K562 (cell line): ENCODE results near the gene FAF2. TPM values are rescaled to one million over a fixed set of nuclear protein-coding genes. Genes with fewer than 3 reads are reported as not detected.

Experiments
- ATF1 ChIP-seq, 2 experiments: fragments of 450-650 bp in 1 of 2; IDR thresholded peaks; 2 replicates each; pipeline ENCODE4 v1.6.1; 2016; ENCODE audit warnings: missing compliant biosample characterization in 1 of 2, missing genetic modification characterization in 1 of 2
- ATF6 ChIP-seq: sonication (generic); formaldehyde crosslinking; IDR thresholded peaks from 2 replicates; pipeline ENCODE4 v1.4.0; 2020; ENCODE audit warnings: mild to moderate bottlenecking, missing genetic modification reagents
- CTCF ChIP-seq, 3 experiments: IDR thresholded peaks in 2 of 3; conservative IDR thresholded peaks in 1 of 3; 2 replicates each; pipeline ENCODE4 v1.5.1; 2011 to 2012; ENCODE audit warnings: low read length in 3 of 3, mild to moderate bottlenecking in 3 of 3, control low read depth in 2 of 3, improper control_type of control experiment in 1 of 3, inconsistent platforms in 1 of 3, low read depth in 1 of 3, mixed read lengths in 1 of 3, moderate library complexity in 1 of 3; ENCODE audit not compliant: insufficient read depth in 2 of 3
- ELK1 ChIP-seq: sonication (generic); formaldehyde crosslinking; IDR thresholded peaks from 2 replicates; pipeline ENCODE4 v1.8.1; 2022; ENCODE audit warnings: missing genetic modification reagents
- FOXA3 ChIP-seq, 2 experiments: fragments of 450-650 bp in 1 of 2; sonication (generic) in 1 of 2; formaldehyde crosslinking; IDR thresholded peaks in 1 of 2; conservative IDR thresholded peaks in 1 of 2; 2 replicates each; pipeline versions ENCODE4 v1.4.0 to v1.8.0; 2020 to 2022; ENCODE audit warnings: mild to moderate bottlenecking in 2 of 2, missing genetic modification reagents in 1 of 2
- HNRNPLL ChIP-seq: fragments of 200-400 bp; formaldehyde crosslinking; IDR thresholded peaks from 2 replicates; pipeline ENCODE4 v1.6.1; 2017; ENCODE audit warnings: low read length, low read depth, mild to moderate bottlenecking; ENCODE audit not compliant: poor library complexity, severe bottlenecking
- ID3 ChIP-seq, 2 experiments: fragments of 250-450 bp in 1 of 2; fragments of 450-650 bp in 1 of 2; sonication (Bioruptor Pico) in 1 of 2; IDR thresholded peaks; 2 replicates each; pipeline versions ENCODE4 v1.6.1 to v1.8.0; 2016 to 2021; ENCODE audit warnings: mild to moderate bottlenecking in 2 of 2, moderate library complexity in 2 of 2, missing compliant biosample characterization in 1 of 2, missing genetic modification characterization in 1 of 2
- KHSRP ChIP-seq: fragments of 450-650 bp; IDR thresholded peaks from 2 replicates; pipeline ENCODE4 v1.6.1; 2017
- NCOA2 ChIP-seq, 2 experiments: fragments of 450-650 bp; IDR thresholded peaks; 2 replicates each; pipeline ENCODE4 v1.6.1; 2018; ENCODE audit warnings: mild to moderate bottlenecking in 2 of 2, moderate library complexity in 1 of 2; ENCODE audit not compliant: partially characterized antibody in 2 of 2
- POLR2B ChIP-seq: fragments of 450-650 bp; IDR thresholded peaks from 2 replicates; pipeline ENCODE4 v1.6.1; 2018; ENCODE audit warnings: low read depth; ENCODE audit not compliant: partially characterized antibody
- RFX5 ChIP-seq: IDR thresholded peaks from 2 replicates; pipeline ENCODE4 v1.6.1; 2011; ENCODE audit warnings: low read depth, mild to moderate bottlenecking, improper control_type of control experiment, low read length
- TBP ChIP-seq: optimal IDR thresholded peaks from 2 replicates; pipeline ENCODE3; 2011; ENCODE audit warnings: low read depth, low read length, improper control_type of control experiment
- TEAD2 ChIP-seq: fragments of 450-650 bp; IDR thresholded peaks from 2 replicates; pipeline ENCODE4 v1.6.1; 2016; ENCODE audit warnings: missing genetic modification characterization, control low read depth, missing compliant biosample characterization
- ZBTB11 ChIP-seq, 3 experiments: fragments of 200-800 bp in 1 of 3; fragments of 250-450 bp in 1 of 3; fragments of 450-650 bp in 1 of 3; sonication (Bioruptor Pico) in 1 of 3; sonication (Bioruptor generic) in 1 of 3; formaldehyde crosslinking in 1 of 3; IDR thresholded peaks; 2 replicates each; pipeline versions ENCODE4 v1.6.1 to v1.8.0; 2016 to 2022; ENCODE audit warnings: mild to moderate bottlenecking in 2 of 3, missing genetic modification characterization in 2 of 3, missing compliant biosample characterization in 1 of 3, moderate library complexity in 1 of 3
- ZEB2 ChIP-seq: fragments of 450-650 bp; IDR thresholded peaks from 2 replicates; pipeline ENCODE4 v1.6.1; 2016
- ZNF644 ChIP-seq: fragments of 200-800 bp; sonication (Bioruptor generic); IDR thresholded peaks from 2 replicates; pipeline ENCODE4 v1.6.1; 2016; ENCODE audit warnings: low read depth, missing genetic modification characterization, missing compliant biosample characterization
- polyA plus RNA-seq, 8 experiments: library from polyadenylated mRNA; depleted of rRNA in 4 of 8; stranded (reverse) in 5 of 8; unstranded in 3 of 8; fragments of >200 nt; fragmentation: Nextera tagmentation in 2 of 8; fragmentation: Illumina TruSeq in 1 of 8; extraction: Ambion mirVana in 2 of 8; extraction: Trizol in 1 of 8; gene quantifications; 2 replicates each; pipeline versions ENCODE4 v1.2.1 to v1.2.3, GENCODE V29; 2011 to 2014; ENCODE audit warnings: inconsistent platforms in 1 of 8, missing spikeins in 1 of 8
- total RNA-seq, 7 experiments: library from RNA; depleted of rRNA in 6 of 7; stranded (reverse); fragments of >200 nt in 6 of 7; fragmentation: Illumina TruSeq in 2 of 7; extraction: Trizol in 2 of 7; gene quantifications; 2 replicates each; pipeline versions ENCODE4 v1.2.1 to v1.2.3, GENCODE V29; 2011 to 2021; ENCODE audit warnings: low replicate concordance in 1 of 7

The FAF2 gene
- total and polyA plus RNA-seq, 9 of the 15 experiments (the other 6 are each of a cell fraction or from before 2014, with no cell fraction given): 25.0 to 44.6 (median 36.1) TPM

GRCh38 chr5:176537554-176538229, 89.5 kb downstream of the FAF2 start (continued):
- TF ChIP-seq FOXA3 (CRISPR knock-in tag; conservative IDR thresholded peaks at IDR 0.05 in 1 of 2, IDR thresholded peaks at IDR 0.05 in 1 of 2): peak in 1 of 2 experiments; percentile 86; a peak in 2 of 4 replicates
- TF ChIP-seq ATF6 (CRISPR knock-in tag): 0 out of 2 replicates have a peak, but pooled peaks have one; percentile 35
- TF ChIP-seq RFX5: peak; percentile 60; the same call in 1 of the 2 replicates
- TF ChIP-seq KHSRP: peak; percentile 88; the same call in 1 of the 2 replicates
- peak; percentile 28; the same call in 1 of the 2 replicates for TF ChIP-seq ZNF644 (tag)
- no peak for TF ChIP-seq ZEB2
- TF ChIP-seq POLR2B: peak; percentile 70
- TF ChIP-seq CTCF (IDR thresholded peaks at IDR 0.05 in 2 of 3, conservative IDR thresholded peaks at IDR 0.05 in 1 of 3; ENCODE audit: insufficient read depth in 2 of 3, low read depth in 1 of 3, low read length in 3 of 3): no peak
- peak; percentile 70 for TF ChIP-seq TBP
- no peak for TF ChIP-seq ID3 (CRISPR knock-in tag; IDR thresholded peaks at IDR 0.05)
- no peak for TF ChIP-seq ID3 (tag; IDR thresholded peaks at IDR 0.05)
- TF ChIP-seq ELK1 (CRISPR knock-in tag): no peak
- peak; percentile 72 for TF ChIP-seq ATF1 (CRISPR knock-in tag; IDR thresholded peaks at IDR 0.05)
- TF ChIP-seq ATF1 (tag; IDR thresholded peaks at IDR 0.05): peak; percentile 100
- peak in 1 of 3 experiments; percentile 57; a peak in 2 of 6 replicates for TF ChIP-seq ZBTB11 (CRISPR knock-in tag; IDR thresholded peaks at IDR 0.05)
- TF ChIP-seq HNRNPLL: peak; percentile 64
- no peak for TF ChIP-seq TEAD2 (tag)
- TF ChIP-seq NCOA2 (IDR thresholded peaks at IDR 0.05; ENCODE audit: partially characterized antibody in 2 of 2): no peak
